ENCODE results near the gene NEURL1B. TPM values are rescaled to one million over a fixed set of nuclear protein-coding genes. Genes with fewer than 3 reads are reported as not detected.

NEURL1B gene
- total RNA-seq, 1 donor from 2014 or later, result 30.9 TPM

GRCh38 chr5:172661526-172661925 lies 20.5 kb downstream of the NEURL1B start:
- DNase-seq (ENCODE audit: extremely low spot score in 2 of 2), result no peak
- Histone ChIP-seq H3K9me3 (no peaks in the 10 kb centered on the region), H3K27ac (peak overlapping the region; percentile 86), H3K27me3 (no peaks in the 10 kb centered on the region), H3K4me3 (no peak overlapping the region), H3K36me3 (no peaks in the 10 kb centered on the region), H3K4me1 (peaks cover 39% of the 10 kb centered on the region)
- TF ChIP-seq CTCF (IDR thresholded peaks at IDR 0.05) (no peak), POLR2AphosphoS5 (IDR thresholded peaks at IDR 0.05; ENCODE audit: insufficient read depth in 1 of 2, low read depth in 1 of 2) (no peak), POLR2A (IDR thresholded peaks at IDR 0.05) (no peak)
- intact Hi-C loops (cut with DNase I), result no loop called here

GRCh38 chr5:172662596-172662995 lies 21.5 kb downstream of the NEURL1B start:
- Histone ChIP-seq H3K27me3 (no peaks in the 10 kb centered on the region), H3K4me1 (peaks cover 40% of the 10 kb centered on the region), H3K9me3 (no peaks in the 10 kb centered on the region), H3K36me3 (no peaks in the 10 kb centered on the region), H3K4me3 (no peak overlapping the region), H3K27ac (peak overlapping the region; percentile 86)
- no peak for DNase-seq (ENCODE audit: extremely low spot score in 2 of 2)
- no peak for TF ChIP-seq POLR2A (IDR thresholded peaks at IDR 0.05)
- TF ChIP-seq CTCF (IDR thresholded peaks at IDR 0.05), result no peak
- TF ChIP-seq POLR2AphosphoS5 (IDR thresholded peaks at IDR 0.05; ENCODE audit: insufficient read depth in 1 of 2, low read depth in 1 of 2), result no peak
- intact Hi-C loops (cut with DNase I), result no loop called here

GRCh38 chr5:172664018-172664417 lies 23.0 kb downstream of the NEURL1B start:
- TF ChIP-seq POLR2AphosphoS5 (IDR thresholded peaks at IDR 0.05; ENCODE audit: insufficient read depth in 1 of 2, low read depth in 1 of 2) (no peak), POLR2A (IDR thresholded peaks at IDR 0.05) (no peak), CTCF (IDR thresholded peaks at IDR 0.05) (no peak)
- Histone ChIP-seq H3K36me3 (no peaks in the 10 kb centered on the region), H3K27me3 (no peaks in the 10 kb centered on the region), H3K9me3 (no peaks in the 10 kb centered on the region), H3K4me1 (peaks cover 39% of the 10 kb centered on the region), H3K4me3 (no peak overlapping the region), H3K27ac (peak overlapping the region; percentile 7)
- DNase-seq (ENCODE audit: extremely low spot score in 2 of 2), result no peak
- intact Hi-C loops (cut with DNase I), result no loop called here

GRCh38 chr5:172664681-172665541 lies 23.8 kb downstream of the NEURL1B start:
- intact Hi-C loops (cut with DNase I), result no loop called here
- H3K4me1 ChIP-seq, result peaks cover 30% of the 10 kb centered on the region

More at GRCh38 chr5:172664681-172665541, 23.8 kb downstream of the NEURL1B start:
- no peaks in the 10 kb centered on the region for H3K27me3 ChIP-seq
- peak overlapping the region; percentile 13 for H3K27ac ChIP-seq
- H3K4me3 ChIP-seq, result no peak overlapping the region
- TF ChIP-seq POLR2A (IDR thresholded peaks at IDR 0.05) (no peak), POLR2AphosphoS5 (IDR thresholded peaks at IDR 0.05; ENCODE audit: insufficient read depth in 1 of 2, low read depth in 1 of 2) (no peak), CTCF (IDR thresholded peaks at IDR 0.05) (no peak)
- no peak for DNase-seq (ENCODE audit: extremely low spot score in 2 of 2)
- H3K36me3 ChIP-seq, result no peaks in the 10 kb centered on the region
- H3K9me3 ChIP-seq, result no peaks in the 10 kb centered on the region
